Raji (cell line): ENCODE measurements around the gene HTR1D.

Experiments used
- POLR2A ChIP-seq: IDR thresholded peaks from 2 replicates; pipeline ENCODE4 v1.6.1; 2011; ENCODE audit warnings: low read depth, low read length, control low read depth; ENCODE audit not compliant: insufficient read depth

The HTR1D gene

DNA sequence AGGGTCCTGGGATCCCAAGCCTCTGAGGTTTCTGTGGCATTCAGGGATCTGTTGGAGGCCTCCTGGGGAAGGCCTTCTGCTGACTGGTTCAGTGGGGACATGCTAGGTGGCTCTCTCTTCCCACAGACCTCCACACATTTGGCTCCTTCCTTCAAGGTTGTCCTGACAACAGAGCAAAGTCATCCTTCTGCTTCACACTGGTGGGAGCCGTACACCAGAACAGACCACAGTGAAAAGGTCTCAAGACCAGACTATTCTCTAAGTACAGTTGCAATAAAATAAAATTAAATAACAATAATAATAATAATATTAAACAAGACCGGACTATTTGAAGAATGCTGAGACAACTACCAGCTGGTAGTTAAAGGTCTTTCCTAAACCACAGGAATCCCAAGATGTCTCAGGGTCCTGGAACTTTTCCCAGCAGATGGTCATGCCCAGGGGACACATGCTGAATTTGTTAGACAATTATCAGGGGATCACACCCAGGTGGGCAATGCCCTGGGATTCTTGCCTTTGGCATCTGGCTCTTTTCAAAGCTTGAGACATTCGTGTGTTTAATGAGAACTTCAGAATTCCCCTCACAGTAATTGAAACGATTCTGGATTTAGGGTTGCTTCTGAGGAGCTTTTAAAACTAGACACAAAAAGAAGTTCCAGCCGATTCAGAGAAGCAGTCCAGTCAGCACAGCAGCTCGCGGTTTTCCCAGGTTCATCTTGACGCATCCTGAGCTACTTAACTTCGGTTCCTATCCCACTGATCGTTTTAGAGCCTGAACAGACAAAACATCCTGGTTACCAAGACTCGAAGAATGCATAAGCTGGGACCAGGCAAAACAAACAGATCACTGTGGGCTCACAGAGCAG lies 22.9 kb downstream of the HTR1D start:
- no peak for TF ChIP-seq POLR2A

- no peak for TF ChIP-seq POLR2A
Measured at GRCh38 chr1:23193391-23194118, 23.7 kb downstream of the HTR1D start.

- TF ChIP-seq POLR2A = no peak
Measured at GRCh38 chr1:23191199-23191598, 26.1 kb downstream of the HTR1D start.

DNA sequence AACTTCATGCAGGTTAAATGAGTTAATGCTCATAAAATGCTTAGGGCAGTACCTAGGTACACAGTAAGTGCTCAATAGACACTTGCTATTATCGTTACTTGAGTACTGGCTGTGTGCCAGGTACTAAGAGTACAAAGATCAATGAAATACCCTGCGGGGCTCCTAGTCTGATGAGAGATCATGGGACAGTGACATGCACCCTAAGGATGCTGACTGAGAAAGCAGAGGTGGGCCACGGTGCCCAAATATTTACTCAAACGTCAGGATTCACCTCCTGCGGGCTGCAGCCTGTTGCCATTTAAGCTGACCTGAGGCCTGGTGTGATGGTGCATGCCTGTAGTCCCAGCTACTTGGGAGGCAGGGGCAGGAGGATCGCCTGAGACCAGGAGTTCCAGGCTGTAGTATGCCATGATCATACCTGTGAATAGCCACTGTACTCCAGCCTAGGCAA lies 28.8 kb downstream of the HTR1D start:
- TF ChIP-seq POLR2A = no peak

GRCh38 chr1:23187637-23188036 lies 29.7 kb downstream of the HTR1D start:
- no peak for TF ChIP-seq POLR2A

DNA sequence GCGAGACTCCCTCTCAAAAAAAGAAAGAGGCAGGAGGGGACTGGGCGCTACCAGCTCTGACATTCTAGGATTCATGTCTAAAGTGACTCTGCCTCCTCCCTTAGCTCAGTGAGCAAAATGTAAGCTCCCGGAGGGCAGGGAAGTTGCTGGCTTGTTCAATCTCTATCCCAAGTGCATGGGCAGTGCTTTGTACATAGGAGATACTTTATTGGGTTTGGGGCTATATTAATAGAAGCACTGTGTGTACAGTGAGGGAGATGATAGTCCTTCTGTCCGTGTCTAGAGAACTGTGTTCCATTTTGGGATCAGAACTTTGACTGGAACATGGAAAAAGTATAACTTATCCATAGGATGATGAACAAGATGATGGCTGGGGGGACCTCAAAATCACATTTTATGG lies 31.9 kb downstream of the HTR1D start:
- TF ChIP-seq POLR2A = no peak

DNA sequence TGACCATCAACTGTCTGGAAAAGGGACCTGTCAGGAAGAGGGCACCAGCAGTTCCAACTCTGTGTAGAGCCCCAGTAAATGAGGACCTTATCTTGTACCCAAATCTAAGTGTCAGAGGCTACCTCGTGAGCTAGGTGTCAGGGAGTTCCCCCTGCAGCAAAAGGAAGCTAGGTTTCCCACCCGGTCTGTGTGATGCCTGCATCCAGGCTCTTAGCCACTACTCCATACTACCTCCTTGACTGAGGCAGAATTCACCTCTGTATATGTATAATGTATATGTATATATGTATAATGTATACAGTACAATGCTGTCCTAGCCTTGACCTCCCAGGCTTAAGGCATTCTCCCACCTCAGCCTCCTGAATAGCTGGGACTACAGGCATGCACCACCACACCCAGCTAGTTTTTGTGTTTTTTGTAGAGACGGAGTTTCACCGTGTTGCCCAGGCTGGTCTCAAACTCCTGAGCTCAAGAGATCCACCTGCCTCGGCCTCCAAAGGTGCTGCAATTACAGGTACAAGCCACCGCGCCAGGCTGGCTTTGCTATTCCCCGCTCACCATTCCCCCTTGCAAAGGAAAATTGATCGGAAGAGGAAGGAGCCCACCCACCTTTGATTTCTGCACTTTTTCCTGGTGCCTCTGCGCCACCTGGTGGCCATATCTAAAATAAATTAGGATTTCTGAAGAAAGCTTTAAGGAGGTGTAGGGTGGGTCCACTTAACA lies 32.9 kb downstream of the HTR1D start:
- no peak for TF ChIP-seq POLR2A

- no peak for TF ChIP-seq POLR2A
Measured at GRCh38 chr1:23179862-23180261, 37.4 kb downstream of the HTR1D start.

DNA sequence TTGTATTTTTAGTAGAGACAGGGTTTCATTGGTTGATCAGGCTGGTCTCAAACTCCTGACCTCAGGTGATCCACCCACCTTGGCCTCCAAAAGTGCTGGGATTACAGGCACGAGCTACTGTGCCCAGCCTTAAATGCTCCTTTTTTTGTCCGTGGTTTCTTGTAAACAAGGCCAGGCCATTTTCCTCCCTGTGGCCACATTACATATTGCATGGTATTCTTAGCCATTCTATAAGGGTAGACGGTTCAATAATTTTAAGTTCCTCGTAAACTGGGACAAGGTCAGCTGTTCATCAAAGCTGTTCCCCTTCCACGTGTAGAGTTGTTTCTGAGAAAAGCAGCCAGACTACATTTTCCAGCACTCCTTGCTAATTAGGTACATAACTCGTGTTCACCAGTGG lies 38.4 kb downstream of the HTR1D start:
- no peak for TF ChIP-seq POLR2A

- TF ChIP-seq POLR2A = no peak
Measured at GRCh38 chr1:23178414-23178813, 38.9 kb downstream of the HTR1D start.

DNA sequence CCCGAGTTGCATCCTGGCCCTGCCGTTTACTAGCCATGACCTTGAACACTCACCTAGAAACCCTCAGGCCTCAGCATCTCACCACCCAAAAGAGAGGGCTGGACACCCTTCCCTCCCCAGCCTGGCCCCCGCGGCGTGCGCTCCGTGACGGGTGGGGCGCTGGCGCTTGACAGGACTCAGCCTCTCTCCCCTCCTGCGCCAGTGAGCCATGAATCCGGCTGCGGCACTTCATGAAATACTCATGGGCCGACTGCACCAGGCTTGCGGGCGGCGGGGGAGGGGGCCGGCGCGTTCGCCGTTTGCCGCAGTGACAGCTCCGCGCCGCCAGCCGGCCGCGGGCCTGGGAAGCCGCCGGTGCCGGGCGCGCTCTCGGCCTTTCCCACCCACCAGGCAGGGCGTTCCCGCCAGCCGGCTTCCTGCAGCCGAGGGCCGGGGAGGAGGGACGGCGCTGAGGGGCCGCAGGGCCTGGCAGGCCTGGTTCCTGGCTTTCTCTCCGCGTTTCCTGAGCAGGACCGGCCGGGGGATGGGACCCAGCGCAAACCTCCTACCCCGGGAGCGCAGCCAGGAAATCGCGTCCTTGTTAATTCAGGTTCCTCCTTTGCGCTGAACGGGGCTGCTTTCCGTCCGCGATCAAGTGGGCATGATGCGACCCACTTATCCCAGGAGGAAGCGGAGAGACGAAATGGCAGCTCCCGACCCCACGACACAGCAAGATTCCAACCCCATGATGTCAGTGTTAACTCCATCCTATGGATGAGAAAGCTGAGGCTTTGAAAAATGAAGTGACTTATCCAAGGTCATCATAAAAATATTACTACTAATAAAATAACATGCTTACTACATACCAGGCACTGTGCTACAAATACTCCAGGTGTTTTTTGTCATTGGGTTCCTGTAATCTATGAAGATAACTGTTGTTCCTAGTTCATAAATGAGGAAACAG lies 39.6 kb downstream of the HTR1D start:
- TF ChIP-seq POLR2A = no peak

DNA sequence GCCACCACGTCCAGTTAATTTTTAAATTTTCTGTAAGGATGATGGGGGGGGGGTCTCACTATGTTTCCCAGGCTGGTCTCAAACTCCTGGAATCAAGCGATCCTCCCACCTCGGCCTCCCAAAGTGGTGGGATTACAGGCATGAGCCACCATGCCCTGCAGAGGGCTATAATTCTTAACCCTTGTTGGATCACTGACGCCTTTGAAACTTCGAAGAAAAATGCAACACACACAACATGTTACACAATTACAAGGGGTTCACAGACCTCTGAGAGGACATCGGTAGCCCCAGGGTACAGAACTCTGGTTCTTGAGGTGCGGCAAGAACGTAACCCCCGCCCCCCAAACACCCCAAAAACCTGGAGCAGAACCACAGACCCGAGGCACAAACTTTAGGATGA lies 40.3 kb downstream of the HTR1D start:
- TF ChIP-seq POLR2A = no peak

DNA sequence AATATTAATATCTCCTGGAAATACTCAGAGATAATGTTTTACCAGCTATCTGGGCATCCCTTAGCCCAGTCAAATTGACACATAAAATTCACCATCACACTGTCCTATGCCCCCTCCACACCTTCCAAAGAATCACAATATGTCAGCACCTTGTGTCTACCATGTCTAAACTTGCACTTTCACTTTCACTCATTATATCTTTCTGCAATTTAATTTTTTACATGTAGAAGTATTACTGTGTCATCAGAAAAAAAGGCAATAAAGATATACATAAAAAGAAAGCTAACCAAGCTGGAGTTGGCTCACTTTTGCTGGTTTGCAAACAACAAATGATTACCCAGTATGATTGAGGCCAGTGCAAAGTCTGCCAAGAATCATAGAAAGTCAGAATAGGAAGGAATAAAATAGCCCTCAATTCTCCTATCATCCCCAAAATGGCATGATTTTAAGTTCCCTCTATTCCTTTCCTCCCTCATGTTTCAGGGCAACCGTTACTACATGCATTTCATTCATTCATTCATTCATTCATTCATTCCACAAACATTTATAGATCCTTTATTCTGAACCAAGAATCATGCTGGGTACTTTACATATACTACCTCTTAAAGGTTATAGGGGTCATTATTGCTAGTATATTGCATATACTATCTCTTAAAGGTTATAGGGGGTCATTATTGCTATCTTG lies 42.7 kb downstream of the HTR1D start:
- no peak for TF ChIP-seq POLR2A

DNA sequence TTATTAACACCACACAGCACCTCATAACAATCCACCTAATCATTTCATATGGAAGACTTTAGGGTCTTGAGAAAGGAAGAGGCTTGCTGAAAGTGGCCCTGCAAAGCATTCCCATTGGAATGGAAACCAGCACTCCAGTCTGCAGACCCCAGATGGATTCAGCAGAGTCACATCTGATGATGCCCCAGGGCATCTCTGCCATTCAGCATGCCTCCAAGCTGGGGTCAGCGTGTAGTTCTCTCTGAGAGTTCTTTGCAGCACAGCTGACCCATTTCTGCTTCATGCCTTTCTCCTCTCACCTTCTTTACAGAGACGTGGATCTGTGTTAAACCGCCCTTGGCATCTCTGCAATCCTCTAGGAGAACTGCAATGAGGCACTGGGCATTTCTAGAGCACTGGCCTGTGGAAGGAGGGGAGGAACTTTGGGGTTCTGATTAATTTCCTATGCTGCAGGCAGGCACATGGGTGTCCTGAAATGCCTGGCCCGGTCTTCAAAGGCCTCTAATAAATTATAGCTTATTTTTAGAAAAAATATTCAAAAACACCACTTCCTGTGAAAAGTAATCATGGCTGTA lies 46.0 kb downstream of the HTR1D start:
- no peak for TF ChIP-seq POLR2A
